ES-I3 (cell line): ENCODE data around the gene TTC19.

ENCODE experiments used
- H3K36me3 ChIP-seq: 2 replicates; pipeline ENCODE4 v1.6.1; 2013; ENCODE audit warnings: mild to moderate bottlenecking, low read length, control low read depth, moderate library complexity; ENCODE audit not compliant: insufficient read depth
- H3K4me1 ChIP-seq: 2 replicates; pipeline ENCODE4 v1.6.1; 2013; ENCODE audit warnings: mild to moderate bottlenecking, control low read depth, low read length; ENCODE audit not compliant: insufficient read depth
- H3K9ac ChIP-seq: 2 replicates; pipeline ENCODE4 v1.6.1; 2013; ENCODE audit warnings: low read depth, mild to moderate bottlenecking, low read length, moderate library complexity
- H3K9me3 ChIP-seq: 2 replicates; pipeline ENCODE4 v1.6.1; 2013; ENCODE audit warnings: mild to moderate bottlenecking, low read length, moderate library complexity; ENCODE audit not compliant: control insufficient read depth, insufficient read depth

Gene TTC19

DNA sequence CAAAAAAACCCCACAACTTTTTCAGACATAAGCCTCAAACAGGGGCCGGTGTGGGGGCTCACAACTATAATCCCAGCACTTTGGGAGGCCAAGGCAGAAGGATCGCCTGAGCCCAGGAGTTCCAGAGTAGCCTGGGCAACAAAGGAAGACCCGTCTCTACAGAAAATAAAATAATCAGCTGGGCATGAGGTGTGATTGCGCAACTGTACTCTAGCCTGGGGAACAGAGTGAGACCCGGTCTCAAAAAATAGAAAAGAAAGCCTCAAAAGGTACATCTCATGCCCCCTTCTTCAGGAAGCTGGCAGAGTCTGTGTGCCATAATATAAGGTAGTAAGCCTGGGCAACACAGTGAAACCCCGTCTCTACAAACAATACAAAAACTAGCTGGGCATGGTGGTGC lies 3.3 kb upstream of the TTC19 start:
- Histone ChIP-seq H3K36me3 (peaks cover 3% of the 10 kb centered on the region), H3K4me1 (no peaks in the 10 kb centered on the region), H3K9ac (no peak overlapping the region), H3K9me3 (peaks cover 1% of the 10 kb centered on the region; the same call in 1 of the 2 replicates)

DNA sequence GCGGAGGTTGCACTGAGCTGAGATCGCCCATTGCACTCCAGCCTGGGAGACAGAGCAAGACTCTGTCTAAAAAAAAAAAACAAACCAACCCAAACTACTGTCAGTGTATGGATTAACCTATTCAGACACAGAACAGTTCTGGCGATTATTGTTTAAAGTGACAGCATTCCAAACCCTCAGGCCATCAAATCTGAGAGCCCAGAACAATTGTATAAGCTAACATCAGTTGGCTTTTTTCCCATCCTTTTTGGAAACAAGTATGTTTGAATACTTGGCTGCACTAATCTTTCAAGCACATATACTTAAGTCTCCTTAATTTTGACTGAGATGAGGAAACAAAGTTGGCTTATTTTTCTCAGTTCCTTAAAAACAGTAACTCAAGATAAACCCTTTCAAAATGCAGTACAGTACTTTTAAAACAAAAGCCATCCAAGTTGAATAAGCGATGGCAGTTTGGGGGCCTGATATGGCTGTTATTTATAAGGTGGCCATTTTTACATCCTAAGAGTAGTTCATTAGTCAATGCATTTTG lies 1.5 kb upstream of the TTC19 start:
- H3K4me1 ChIP-seq: no peaks in the 10 kb centered on the region
- H3K9ac ChIP-seq: peak overlapping the region; percentile 75; the same call in 1 of the 2 replicates

DNA sequence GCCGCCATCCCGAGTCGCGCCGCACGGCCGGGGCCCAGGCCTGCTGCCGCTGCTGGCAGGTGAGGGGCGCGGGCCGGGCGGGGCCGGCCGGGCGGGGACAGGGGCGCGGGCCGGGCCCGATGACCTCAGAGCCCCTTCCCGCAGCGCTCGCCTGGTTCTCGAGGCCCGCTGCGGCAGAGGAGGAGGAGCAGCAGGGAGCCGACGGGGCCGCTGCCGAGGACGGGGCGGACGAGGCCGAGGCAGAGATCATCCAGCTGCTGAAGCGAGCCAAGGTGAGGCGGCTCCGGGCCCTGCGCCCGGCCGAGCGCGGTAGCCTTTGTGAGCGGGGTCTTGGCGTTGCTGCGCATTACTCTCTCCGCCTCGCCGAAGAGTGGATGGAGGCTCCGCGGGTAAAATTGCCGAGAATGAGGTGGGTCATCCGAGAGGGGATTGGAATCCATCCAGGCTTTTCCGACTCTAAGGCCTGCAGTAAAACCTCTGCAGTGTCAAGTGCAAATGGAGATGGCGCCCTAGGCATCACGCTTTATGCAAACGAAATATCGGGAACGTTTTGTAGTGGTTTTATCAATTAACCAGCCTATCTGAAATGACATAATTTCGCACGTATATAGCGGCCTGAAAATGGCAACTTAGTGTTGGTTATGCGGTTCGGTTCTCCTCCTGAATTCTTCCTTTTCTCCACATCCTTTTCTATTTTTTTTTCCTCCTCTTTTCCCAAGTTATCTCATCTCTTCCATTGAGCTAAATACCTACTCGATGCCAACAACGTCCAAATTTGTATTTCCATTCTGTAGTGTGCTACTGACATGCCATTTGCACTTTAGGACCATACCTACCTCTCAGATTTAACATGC lies 577 bp downstream of the TTC19 start:
- Histone ChIP-seq H3K9ac (peak overlapping the region; percentile 75), H3K9me3 (peaks cover 7% of the 10 kb centered on the region), H3K4me1 (no peaks in the 10 kb centered on the region), H3K36me3 (peaks cover 39% of the 10 kb centered on the region)

More for the DNA sequence above, 1.5 kb upstream of the TTC19 start:
- Histone ChIP-seq H3K9me3 (peaks cover 7% of the 10 kb centered on the region), H3K36me3 (peaks cover 20% of the 10 kb centered on the region)

DNA sequence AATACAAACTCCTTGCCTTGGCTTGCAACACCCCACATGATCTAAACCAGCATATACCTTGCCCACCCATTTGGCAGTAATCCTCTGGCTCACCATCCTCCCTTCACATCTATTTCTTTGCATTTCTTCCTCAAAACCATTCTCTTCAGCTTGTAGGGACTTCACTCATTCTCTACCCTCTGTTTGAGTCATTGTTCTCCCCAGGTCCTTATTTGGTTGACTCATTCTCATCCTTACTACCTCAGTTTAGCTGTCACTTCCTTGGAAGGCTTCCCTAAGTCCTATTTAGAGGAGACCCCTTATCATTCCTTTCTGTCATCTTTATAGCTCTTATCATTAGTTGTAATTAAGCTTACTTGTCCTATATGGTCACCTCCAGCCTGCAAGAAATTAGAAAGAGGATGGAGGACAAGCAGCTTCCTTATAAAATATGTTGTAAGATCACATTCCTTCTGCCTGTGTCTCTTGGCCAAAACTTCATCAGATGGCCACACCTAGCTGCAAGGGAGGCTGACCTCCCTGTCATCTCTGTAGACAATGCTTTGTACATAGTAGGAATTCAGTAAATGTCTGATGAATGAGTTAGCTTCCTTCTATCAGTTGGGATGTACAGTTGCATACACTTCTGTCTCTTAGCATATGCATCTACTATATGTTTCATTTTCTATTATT lies 1.7 kb downstream of the TTC19 start:
- Histone ChIP-seq H3K9me3 (peaks cover 7% of the 10 kb centered on the region), H3K9ac (no peak overlapping the region), H3K4me1 (no peaks in the 10 kb centered on the region), H3K36me3 (peaks cover 49% of the 10 kb centered on the region)

DNA sequence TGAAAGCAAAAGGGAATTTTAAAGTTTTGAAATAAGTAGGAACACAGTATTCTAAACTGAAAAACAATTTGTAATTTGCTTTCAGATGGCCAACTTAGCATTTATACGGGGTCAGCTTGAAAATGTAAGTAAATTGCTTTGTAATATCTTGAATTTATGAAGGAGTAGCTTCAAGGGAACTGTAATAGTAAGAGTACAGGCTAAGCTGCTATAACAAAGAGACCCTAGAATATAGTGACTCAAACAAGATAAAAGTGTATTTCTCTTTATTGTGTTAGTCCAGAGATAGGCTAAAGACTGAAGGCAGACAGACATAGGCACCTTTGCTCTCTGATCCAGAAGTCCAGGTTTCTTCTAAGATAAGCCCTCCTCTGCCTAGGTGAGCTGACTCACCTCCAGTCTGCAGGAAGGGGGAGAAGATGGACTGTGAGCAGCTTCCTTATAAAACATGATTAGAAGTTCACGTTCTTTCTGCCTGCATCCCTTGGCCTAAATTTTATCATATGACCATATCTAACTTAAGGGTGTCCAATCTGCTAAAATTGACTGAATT lies 3.2 kb downstream of the TTC19 start:
- Histone ChIP-seq H3K4me1 (no peaks in the 10 kb centered on the region), H3K36me3 (peaks cover 59% of the 10 kb centered on the region)

DNA sequence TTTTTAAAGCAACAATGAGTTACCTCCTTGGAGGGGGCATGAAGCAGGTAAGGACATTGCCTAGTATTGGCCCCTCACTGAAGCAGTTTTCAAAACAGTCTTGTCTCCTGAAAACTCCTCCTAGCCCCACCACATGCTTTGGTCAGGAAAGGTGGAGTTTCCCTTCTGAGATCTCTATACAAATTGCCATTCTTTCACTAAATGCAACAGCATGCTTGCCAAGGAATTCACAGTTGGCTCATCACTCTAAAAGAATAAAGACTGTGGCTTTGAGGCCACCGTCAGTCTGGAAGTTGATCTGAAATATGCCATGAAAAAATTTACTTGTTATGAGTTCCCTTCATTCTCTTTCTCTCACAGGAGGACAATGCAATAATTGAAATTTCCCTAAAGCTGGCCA lies 4.2 kb downstream of the TTC19 start:
- Histone ChIP-seq H3K9me3 (peaks cover 7% of the 10 kb centered on the region), H3K9ac (no peak overlapping the region), H3K4me1 (no peaks in the 10 kb centered on the region), H3K36me3 (peaks cover 69% of the 10 kb centered on the region)

More for the DNA sequence above, 3.2 kb downstream of the TTC19 start:
- Histone ChIP-seq H3K9me3 (peaks cover 7% of the 10 kb centered on the region), H3K9ac (no peak overlapping the region)

DNA sequence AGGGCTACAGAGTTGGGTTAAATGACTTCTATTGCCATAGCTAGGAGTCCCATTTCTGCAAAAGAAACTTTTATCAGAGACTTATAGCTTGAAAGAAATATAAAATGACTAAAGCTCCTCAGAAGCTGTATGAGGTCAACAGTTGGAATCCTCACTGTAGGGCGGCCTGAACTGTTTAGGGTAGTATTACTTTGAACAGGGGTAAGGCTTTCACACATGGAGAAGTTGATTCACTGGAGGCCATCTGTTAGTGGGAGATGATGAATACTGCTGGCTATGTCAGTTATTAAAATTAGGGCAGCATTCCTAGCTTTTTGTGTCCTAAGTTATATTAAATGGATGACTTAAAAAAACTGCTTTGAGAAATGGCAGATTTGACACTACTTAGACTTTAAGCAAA lies 6.0 kb downstream of the TTC19 start:
- Histone ChIP-seq H3K9ac (no peak overlapping the region), H3K4me1 (no peaks in the 10 kb centered on the region), H3K9me3 (peaks cover 7% of the 10 kb centered on the region), H3K36me3 (peaks cover 71% of the 10 kb centered on the region)

DNA sequence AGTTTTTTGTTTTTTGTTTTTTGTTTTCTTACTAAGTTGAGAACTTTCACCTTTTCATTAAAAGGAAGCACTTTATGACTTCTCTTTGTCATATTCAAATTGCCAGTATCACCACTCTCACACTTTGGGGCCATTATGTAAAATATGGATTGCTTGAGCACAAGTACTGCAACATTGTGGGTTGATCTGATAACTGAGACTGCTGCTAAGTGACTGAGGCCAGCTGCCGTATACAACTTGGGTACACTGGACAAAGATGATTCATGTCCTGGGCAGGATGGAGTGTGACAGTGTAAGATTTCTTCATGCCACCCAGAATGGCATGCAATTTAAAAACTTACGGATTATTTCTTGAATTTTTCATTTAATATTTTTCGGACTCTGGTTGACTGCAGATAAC lies 7.8 kb downstream of the TTC19 start:
- Histone ChIP-seq H3K9me3 (no peaks in the 10 kb centered on the region), H3K4me1 (no peaks in the 10 kb centered on the region), H3K9ac (no peak overlapping the region), H3K36me3 (peaks cover 61% of the 10 kb centered on the region)

DNA sequence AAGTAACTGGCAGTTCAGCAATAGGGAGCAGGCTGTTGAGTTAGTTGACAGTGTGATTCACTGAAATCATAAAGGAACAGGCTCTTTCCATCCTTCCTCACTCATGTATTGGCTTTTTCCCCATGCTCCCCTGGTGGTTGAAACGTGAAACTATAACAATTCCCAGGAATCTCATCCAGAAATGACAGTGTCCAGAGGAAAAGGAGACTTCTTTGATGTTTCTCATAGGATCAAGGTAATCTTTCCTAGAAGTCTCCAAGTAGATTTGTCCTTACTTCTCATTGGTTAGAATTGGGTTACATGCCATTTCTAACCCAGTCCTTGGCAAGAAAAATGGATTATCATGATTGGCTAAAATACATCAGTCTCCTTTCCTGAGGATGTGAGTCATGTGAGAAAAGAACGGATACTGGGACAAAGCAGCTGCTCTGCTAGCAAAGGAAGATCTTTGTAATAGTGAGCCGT lies 14.4 kb downstream of the TTC19 start:
- Histone ChIP-seq H3K9ac (no peak overlapping the region), H3K36me3 (peaks cover 5% of the 10 kb centered on the region; the same call in 1 of the 2 replicates), H3K9me3 (no peaks in the 10 kb centered on the region), H3K4me1 (no peaks in the 10 kb centered on the region)

DNA sequence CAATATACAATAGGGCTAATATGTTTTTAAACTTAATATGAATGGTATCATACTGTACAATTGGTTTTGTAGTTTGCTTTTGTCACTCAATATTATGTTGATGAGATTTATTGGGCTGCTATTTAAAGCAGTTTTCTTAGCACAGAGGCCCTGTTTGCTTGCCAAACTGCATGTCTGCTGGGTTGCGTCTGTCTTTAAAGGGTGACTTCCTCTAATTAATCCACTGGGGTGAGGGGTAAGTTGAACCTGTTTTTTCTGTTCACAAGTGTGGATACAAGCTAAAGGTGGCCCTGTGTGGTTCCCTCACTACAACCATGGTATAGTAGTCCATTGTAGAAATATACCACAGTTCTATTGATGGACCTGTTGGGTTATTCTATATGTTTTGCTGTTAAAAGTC lies 19.7 kb downstream of the TTC19 start:
- Histone ChIP-seq H3K36me3 (peaks cover 5% of the 10 kb centered on the region; the same call in 1 of the 2 replicates), H3K9me3 (no peaks in the 10 kb centered on the region; the same call in 1 of the 2 replicates), H3K4me1 (no peaks in the 10 kb centered on the region), H3K9ac (no peak overlapping the region)

DNA sequence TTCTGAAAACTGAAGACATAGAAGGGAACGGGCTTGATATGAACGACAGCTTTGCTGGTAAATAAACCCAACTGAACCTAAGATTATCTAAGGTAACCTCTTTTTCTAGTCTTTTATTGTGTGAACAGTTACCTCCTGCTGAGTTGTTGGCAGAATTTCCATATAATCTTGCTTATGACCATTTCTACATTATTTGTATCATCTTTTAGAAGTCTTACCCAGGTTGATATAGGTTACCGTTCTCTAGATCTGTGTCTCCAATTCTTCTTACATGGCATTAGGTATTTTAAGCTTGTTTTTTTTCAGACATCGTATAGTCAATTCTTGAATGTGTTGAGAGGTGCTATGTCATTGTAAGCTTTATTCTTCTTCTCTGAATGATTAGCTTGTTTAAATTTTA lies 24.3 kb downstream of the TTC19 start:
- peaks cover 10% of the 10 kb centered on the region for H3K4me1 ChIP-seq
- H3K36me3 ChIP-seq: peaks cover 42% of the 10 kb centered on the region
- H3K9ac ChIP-seq: no peak overlapping the region
- no peaks in the 10 kb centered on the region; the same call in 1 of the 2 replicates for H3K9me3 ChIP-seq

DNA sequence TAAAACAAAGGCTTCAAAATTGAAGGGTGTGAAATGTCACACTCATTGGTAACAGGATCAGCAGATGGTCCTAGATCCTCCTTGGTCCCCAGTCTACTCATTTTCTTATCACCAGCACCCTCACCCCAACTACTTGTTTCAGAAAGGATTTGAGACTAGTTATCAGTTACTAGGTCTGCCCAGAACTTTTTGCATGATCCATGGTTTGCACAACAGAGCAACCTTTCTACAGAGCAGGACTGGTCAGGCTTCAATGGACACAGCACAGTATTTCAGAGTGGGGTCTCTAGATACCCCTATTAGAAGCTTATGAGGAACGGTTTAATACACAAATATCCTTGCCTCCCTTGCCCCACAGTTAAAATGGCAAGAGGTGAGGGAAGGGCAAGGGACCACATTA lies 25.6 kb downstream of the TTC19 start:
- no peaks in the 10 kb centered on the region; the same call in 1 of the 2 replicates for H3K9me3 ChIP-seq
- no peak overlapping the region for H3K9ac ChIP-seq
- H3K36me3 ChIP-seq: peaks cover 52% of the 10 kb centered on the region
- peaks cover 10% of the 10 kb centered on the region for H3K4me1 ChIP-seq

DNA sequence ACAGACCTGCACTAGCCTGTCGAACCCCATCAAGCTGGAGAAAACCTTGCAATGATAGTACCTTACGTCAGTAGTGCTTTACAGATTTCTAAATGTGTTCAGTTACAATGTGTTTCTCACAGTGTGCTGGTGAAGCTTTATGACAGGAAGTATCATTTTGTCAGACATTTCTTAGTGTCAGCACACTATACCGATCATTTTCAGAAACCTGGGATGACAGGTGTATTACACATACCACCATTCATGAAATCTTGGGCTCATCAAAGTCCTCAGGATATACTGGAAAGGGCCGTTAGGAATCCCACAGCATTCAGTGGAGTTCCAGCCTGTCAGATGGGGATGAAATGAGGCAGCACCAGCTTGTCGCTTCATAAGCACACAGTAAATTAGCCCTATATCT lies 27.3 kb downstream of the TTC19 start:
- peaks cover 10% of the 10 kb centered on the region for H3K4me1 ChIP-seq
- H3K9ac ChIP-seq: no peak overlapping the region
- H3K9me3 ChIP-seq: no peaks in the 10 kb centered on the region; the same call in 1 of the 2 replicates
- peaks cover 50% of the 10 kb centered on the region for H3K36me3 ChIP-seq
